Breast epithelium (tissue), 3 donors: ENCODE results near the gene SETD6.

Experiments used
- POLR2AphosphoS5 ChIP-seq, 3 donors: sonication (generic); formaldehyde crosslinking; IDR thresholded peaks; one replicate each; pipeline ENCODE4 v1.6.1; 2017; ENCODE audit warnings: antibody characterized with exemption in 3 of 3
- TF ChIP-seq, protein P1 (sequence below), 3 donors: fragments of 450-650 bp; IDR thresholded peaks; one replicate each; pipeline ENCODE4 v1.5.1; 2016 to 2017; ENCODE audit warnings: antibody characterized with exemption in 3 of 3, mild to moderate bottlenecking in 3 of 3, moderate library complexity in 3 of 3

DNA sequence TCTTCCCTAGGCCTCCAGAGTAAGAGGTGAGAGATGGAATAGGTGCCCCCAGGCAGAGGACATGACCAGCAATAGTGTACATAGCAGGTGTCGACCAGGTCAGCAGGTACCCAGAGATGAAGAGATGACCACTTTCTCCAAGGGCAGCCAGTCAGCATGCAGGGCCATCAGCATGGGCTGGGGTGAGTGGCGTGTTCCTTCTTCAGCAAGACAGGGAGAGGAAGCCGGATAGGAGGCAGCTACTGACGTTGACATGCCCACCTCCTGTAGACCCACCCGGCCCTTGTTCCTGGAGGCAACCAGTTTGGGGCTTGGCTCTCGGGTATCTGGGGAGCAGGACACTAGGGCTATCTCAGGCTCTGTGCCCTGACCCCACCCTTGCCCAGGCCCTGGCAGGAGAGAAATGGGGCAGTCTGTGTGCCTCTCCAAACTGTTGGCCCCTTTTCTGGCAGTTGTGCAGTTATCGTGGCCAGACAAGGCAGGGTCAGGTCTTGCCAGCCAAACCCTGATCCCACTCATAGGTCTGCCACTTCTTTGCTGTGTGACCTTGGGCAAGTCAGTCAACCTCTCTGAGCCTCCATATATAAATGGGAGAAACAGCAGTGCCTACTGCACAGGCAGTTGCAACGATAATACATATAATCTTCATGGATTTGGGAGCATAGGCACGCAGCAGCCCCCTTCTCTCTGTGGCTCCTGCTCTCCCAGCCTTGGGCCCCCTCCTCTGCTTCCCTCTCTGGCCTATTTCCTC is 16.8 kb upstream of the SETD6 start:
- TF ChIP-seq, protein P1, sequence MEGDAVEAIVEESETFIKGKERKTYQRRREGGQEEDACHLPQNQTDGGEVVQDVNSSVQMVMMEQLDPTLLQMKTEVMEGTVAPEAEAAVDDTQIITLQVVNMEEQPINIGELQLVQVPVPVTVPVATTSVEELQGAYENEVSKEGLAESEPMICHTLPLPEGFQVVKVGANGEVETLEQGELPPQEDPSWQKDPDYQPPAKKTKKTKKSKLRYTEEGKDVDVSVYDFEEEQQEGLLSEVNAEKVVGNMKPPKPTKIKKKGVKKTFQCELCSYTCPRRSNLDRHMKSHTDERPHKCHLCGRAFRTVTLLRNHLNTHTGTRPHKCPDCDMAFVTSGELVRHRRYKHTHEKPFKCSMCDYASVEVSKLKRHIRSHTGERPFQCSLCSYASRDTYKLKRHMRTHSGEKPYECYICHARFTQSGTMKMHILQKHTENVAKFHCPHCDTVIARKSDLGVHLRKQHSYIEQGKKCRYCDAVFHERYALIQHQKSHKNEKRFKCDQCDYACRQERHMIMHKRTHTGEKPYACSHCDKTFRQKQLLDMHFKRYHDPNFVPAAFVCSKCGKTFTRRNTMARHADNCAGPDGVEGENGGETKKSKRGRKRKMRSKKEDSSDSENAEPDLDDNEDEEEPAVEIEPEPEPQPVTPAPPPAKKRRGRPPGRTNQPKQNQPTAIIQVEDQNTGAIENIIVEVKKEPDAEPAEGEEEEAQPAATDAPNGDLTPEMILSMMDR (IDR thresholded peaks at IDR 0.05): no peak
- no peak for TF ChIP-seq POLR2AphosphoS5 (IDR thresholded peaks at IDR 0.05)
